LoVo (cell line): ENCODE results near the gene SNAPC4.
"Not testable (repeated sequence)": the region's sequence is repeated elsewhere in the genome, so short reads cannot be mapped to it uniquely, and the experiment has no call there.

Experiments
- DNase-seq: peaks from one replicate; pipeline ENCODE4 v3.0.0-alpha.2; 2016; ENCODE audit warnings: low spot score

SNAPC4 gene

DNA sequence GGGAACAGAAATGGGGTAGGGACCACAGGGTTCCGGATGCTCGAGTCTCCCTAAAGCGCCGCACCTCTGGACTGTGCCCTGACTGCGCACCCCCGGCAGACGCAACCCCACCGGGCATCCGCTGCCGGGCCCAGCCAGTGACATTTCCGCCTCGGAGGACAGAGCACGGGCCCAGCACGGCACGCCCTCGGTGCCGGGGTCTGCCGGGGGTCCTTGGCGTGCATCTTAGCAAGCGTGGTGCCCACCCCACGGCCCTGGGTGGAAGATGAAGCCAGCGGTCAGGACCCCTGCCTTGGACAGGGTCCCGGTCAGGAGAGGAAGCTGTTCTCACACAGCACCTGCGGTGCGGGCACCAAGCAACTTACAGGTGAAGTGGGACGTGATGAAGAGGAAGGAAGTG lies 32.6 kb upstream of the SNAPC4 start:
- no peak for DNase-seq

DNA sequence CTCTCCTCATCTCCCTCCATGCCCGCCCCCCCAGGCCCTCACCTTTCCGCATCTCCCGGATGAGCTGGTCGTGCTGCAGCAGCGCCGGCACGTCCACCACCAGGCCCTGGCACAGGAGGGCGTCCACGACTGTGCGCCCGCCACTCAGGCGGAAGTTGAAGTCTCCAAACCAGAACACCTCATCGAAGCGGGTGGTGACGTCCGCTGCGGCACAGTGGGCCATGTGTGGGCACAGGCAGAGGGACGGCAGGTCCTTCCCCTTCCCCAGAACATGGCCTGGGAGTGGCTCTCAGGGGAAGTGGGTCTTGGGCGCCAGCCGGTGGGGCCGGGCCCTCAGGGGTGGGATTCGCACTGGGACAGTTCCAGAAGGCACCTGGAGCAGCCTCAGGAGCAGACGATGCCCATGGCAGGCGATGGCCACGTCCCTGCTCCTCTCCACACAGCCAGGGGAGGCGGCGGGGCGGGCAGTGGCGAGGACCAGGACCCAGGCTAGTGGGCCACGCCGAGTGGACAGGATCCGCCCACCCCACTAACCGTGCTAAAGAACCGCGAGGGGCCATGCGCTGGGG lies 31.9 kb upstream of the SNAPC4 start:
- DNase-seq, result no peak

DNA sequence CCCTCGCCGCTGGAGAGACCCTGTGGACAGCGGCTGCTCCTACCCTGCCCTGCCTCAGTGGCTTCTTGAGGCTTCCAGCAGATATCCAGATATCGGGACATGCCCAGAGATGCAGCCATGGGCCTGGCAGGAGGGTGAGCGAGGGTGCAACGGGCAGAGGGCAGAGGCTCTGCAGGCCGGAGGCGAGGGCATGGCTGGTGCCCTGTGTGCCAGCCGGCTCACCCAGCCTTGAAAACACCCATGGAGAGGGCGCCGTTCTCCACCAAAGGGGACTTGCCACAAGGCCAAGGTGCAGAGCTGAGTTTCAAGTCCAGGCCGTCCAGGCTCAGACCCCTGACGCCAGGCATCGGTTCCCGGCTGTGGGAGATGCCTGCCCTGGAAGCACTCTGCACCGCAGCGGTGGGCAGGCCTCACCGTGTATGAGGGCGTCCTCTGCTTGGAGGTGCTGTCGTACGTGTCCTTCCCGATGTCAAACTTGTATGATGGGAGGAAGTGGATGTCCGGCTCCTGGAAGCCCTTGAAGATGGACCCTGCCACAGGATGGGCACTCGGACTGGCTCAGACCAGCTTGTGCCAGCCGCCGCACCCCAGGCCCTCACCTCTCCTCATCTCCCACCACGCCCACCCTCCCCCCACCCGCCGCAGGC lies 30.7 kb upstream of the SNAPC4 start:
- DNase-seq, result no peak

DNA sequence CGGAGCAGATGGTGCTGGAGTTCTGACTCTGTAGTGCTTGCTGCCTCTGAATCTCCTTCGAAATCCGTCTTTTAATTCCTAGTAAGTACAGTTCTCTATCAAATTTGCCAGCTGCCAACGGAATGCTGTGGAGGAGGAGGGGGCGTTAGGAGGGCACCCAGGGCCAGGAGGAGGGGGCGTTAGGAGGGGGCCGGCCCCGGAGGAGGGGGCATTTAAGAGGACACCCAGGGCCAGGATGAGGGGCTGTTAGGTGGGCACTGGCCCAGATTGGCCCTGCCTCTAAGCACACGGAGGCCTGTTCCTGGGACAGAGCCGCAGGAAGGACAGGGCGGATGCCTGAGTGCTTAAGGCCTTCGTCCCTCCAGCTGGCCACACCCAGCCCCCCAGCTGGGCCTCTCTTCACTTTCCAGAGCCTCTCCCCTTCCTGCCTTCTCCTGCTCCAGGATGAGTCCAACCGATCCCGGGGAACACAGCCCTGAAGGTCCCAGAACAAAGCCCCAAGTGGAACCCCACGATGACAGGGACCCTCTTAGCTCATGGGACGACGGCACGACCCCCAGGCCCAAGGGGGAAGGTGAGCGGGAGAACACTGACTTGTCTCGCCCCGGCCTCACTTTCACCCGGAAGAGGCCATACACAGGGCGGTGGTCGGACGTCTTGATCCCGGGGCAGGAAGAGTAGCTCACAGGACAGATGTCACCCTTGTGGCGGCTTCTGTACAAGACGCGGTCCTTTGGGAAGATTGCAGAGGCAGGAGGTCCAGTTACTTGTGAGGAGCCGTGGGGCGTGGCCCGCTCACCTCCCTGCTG lies 29.9 kb upstream of the SNAPC4 start:
- no peak for DNase-seq

DNA sequence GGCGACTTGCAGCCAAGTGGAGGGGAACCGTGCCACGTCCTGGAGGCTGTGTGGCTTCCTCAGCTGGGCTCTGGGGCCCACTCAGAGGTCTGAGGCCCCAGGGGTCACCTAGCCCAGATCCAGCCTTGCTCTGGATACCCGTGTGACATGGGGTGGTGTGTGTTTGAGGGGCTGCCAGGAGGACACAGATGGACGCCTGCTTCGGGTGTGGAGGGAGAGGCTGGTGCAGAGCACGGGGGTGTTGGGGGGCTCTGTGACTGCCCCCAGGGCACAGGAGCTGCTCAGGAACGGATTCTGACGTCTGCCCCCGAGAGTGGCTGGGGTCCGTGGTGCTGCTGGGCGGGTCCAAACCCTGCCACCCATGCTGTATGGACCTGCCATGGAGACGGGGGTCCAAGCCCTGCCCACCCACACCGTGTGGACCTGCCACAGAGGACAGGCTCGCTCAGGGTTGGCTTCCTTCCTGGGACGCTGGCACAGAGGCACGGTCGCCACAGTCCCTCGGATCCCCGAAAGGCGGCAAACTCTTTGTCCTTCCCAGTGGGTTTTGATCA lies 29.2 kb upstream of the SNAPC4 start:
- DNase-seq, result no peak

DNA sequence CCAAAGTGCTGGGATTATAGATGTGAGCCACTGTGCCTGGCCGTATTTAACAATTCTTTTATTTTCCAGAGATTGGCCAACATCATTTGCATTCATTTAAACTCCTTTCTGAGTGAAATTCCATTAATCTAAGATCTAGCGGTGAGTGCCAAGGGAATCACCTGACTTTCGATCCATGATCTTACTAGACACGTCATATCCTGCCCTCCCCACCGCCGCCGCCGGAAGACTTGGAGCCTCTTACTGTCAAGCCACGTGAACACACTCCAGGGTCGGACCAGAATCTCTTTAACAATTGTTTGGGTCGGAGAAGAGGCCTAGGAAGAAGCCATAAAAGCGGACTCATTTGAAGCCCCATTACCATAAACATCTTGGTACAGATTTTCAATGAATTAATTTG lies 26.8 kb upstream of the SNAPC4 start:
- DNase-seq, result no peak

DNA sequence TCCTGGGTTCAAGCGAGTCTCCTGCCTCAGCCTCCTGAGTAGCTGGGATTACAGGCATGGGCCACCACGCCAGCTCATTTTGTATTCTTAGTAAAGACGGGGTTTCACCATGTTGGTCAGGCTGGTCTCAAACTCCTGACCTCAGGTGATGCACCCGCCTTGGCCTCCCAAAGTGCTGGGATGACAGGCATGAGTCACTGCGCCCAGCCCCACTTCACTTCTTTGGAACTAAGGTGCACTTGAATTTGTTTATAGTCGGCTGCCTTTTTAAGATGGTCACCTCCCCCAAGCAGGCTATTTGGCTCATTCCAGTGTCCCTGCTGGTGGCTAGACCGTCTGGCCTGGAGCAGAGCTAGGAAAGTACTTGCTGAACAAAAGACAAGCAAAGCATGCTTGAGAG lies 25.4 kb upstream of the SNAPC4 start:
- not testable (repeated sequence) for DNase-seq

DNA sequence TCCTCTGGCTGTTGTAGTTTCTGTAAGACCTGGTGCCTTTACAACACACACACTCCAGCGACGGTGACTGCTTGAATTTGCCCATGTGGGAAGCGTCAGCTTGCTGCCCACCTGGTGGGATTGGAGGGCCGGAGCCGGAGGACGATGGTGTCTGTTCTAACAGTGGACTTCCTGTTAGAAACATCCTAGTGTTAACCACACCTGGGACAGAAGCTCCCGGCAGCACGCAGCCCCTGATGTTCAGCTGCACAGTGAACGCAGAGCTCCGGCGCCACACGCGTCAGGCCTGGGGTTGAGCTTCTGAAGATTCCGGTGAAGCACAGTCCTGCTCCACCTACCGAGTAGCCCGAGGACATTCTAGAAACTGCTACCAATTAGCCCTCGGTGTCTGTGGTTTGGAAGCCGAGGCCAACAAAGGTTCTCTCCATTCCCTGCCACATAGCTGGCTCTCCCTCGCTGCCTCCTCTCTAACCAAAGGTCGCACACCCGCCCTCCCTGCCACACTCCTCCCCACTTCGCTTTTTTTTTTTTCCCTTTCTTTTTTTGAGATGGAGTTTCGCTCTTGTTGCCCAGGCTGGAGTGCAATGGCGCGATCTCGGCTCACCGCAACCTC lies 24.9 kb upstream of the SNAPC4 start:
- no peak for DNase-seq

DNA sequence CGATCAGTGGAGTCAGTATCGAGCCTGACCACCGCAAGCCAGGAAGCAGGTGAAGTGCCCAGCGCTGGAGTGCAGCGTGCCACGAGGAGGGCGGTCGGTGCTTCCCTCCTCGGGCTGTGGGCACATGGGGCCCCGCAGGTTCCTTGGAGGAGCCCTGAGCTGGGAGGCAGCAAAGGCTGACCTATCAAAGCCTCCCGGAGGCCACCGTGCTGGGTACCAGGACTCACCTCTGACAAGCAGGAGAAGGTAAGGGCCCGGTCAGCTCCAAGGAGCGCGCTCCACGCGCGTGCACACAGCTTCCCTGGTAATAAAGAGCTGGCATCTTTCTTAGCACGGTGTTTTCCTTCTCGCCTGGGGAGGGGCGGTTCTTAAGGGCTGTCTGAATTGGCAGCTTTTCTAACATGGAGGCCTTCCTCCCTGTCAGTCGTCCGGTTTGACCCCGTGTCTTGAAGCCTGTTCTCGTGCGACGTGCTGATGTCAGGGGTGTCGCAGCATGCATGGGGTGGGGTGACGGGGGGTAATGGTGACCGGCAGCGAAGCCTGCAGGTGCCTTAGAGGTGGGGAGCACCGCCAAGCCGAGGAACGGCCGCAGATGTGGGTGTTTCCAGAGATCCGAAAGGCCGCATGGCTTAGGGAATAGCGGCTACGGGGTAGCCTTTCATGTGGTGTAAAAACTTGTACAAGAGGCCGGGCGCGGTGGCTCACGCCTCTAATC lies 23.6 kb upstream of the SNAPC4 start:
- no peak for DNase-seq

DNA sequence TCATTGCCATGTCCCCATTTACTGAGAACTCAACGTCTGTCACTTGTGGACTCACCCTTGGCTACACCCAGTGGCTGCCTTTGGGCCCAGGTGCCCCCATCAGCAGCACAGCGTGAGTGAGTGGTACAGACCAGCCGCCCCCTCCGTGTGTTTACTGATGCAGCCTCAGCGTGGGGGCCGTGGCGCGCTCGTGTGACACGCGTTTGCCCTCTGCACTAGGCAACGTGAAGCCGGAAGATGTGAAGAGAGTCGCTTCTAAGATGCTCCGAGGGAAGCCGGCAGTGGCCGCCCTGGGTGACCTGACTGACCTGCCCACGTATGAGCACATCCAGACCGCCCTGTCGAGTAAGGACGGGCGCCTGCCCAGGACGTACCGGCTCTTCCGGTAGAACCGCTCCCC lies 22.9 kb upstream of the SNAPC4 start:
- DNase-seq, result no peak

DNA sequence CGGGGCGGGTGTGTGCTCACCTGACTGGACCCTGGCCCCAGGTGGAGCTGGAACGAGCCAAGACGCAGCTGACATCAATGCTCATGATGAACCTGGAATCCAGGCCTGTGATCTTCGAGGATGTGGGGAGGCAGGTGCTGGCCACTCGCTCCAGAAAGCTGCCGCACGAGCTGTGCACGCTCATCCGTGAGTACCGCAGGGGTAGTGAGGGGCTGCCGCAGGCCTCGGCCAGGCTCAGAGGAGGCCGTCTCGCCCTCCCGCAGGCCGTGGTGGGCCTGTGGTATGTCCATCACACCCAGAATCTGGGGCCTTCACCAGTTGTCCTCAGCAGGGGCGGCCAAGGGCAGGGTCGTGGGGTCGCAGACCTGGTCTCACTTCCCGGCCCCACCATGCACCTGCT lies 21.8 kb upstream of the SNAPC4 start:
- DNase-seq, result no peak

DNA sequence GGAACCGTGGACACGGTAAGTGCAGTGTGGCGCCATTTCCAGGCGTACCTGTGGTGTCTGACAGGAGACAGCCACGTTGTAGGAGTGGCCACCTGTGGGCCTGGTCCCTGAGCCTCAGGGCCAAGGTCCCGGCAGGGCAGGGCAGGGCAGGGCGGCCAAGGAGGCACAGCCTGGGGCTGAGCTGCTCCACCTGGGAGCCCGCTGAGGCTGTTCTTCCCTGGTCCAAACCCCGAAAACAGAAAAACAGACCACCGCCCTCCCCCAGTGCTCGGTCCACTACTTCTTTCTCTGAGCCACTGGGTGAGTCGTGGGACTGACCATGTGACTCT lies 19.1 kb upstream of the SNAPC4 start:
- DNase-seq, result no peak

DNA sequence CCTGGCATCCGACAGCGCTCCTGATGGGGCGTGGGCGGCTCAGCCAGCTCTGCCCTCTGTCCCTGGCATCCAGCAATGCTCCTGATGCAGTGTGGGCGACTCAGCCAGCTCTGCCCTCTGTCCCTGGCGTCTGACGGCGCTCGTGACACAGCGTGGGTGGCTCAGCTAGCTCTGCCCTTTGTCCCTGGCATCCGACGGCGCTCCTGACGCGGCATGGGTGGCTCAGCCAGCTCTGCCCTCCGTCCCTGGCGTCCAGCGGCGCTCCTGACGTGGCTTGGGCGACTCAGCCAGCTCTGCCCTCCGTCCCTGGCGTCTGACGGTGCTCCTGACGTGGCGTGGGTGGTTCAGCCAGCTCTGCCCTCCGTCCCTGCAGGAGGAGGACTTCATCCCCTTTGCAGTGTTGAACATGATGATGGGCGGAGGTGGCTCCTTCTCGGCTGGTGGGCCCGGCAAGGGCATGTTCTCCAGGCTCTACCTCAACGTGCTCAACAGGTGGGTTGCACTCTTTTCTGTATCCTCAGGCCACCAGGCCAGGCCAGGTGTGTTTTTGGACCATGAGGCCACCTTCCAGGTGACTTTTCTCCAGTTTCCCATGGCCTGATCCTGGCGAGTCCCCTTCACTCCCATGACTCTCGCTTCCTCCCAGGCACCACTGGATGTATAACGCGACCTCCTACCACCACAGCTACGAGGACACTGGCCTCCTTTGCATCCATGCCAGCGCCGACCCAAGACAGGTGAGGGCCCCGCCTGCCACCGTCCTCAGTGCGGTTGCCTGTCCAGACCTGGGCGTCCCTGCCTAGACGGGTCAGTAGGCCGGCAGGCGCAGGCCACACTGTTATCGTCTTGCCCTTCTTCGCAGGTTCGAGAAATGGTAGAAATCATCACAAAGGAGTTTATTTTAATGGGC lies 18.5 kb upstream of the SNAPC4 start:
- no peak for DNase-seq

DNA sequence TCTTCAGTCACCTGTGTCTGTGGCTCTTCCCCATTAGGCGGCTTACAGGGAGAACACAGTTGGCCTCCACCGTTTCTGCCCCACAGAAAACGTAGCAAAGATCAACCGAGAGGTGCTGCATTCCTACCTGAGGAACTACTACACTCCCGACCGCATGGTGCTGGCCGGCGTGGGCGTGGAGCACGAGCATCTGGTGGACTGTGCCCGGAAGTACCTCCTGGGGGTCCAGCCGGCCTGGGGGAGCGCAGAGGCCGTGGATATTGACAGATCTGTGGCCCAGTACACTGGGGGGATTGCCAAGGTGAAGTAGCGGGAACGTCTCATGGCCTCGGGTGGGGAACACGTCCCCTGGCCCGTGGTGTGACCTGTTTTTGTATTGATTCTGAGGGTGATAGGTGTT lies 16.9 kb upstream of the SNAPC4 start:
- no peak for DNase-seq

DNA sequence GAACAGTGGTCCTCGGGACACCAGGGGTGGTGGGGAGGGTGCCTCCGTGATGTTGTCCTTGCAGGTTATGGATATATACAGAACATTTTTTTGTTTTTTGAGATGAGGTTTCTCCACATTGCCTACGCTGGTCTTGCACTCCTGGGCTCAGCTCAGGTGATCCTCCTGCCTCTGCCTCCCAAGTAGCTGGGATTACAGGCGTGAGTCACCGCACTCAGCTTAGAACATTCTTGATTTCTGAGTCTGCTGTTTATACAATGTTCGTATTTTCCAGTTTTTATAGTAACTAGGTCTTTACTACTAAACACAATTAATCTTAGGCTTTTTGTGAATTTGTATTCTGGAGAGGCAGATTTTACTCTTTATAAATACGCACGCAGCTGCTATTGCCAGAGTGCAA lies 16.5 kb upstream of the SNAPC4 start:
- no peak for DNase-seq

DNA sequence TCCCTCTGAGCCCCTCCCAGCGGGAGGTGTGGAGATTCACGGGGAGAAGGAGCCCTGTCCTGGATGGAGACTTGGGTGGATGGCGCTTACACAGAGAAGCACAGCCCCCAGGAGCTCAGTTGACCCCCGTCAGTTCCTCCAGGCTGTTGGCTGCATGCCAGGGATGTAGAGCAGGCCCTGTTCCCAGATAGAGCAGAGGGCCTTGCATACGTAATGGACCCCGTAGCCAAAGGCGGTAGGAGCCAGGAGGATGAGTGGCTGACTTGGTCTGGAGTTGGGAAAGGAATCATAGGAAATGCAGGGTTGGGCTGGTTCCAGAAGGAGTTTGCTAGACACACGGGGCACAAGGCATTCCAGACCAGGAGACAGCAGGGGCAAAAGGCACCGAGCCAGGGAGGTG lies 13.0 kb upstream of the SNAPC4 start:
- DNase-seq, result no peak

DNA sequence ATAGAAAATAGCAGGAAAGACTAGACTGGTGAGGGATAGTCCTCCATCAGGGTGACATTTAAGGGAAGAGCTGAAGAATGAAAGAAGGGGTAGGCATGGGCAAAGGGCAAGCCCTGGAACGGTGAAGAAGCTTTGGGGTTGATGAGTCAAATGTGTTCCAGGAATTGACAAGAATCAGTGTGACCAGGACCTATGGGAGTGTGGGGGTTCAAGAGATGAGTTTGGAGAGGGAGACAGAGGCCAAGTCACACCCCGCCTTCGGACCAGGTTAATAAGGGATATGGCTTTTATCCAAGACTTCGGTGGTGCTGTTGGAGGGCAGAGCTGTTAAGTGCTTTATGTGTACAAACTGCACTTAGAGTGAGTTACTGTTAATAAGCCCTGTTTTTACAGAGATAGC lies 11.4 kb upstream of the SNAPC4 start:
- DNase-seq, result no peak

DNA sequence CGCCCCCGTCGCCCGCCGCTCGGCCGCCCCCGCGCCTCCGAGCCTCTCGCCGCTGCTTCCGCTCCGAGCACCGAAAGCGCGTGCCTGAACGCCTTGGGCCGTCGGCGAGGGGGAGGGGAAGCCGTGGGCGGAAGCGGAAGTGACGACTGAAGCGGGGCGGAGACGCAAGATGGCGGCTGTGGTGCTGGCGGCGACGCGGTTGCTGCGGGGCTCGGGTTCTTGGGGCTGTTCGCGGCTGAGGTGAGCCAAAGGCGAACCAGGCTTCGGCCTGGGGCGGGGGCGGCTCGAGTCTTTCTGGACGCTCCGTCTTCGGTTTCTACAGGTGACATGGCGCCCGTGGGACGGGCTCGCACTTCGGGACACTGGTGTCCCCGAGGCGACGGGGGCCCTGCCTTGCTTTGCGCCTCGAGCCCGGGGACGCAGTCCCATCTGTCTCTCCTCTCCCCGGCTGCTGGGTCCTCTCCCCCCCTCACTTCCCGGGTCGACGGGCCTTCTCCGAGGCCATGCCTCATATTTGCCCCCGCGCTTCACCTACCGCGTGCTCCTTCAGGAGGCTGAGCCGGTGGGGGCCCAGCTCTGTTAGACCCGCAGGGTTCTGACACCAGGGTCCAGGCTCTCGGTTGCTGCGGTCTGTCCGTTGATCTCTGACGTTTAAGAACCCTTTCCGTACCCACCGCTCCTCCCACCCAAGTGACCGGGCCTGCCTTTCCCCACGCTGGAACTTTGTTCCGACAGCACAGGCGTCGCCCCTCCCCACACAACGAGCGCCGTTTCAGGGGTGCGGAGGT lies 10.7 kb upstream of the SNAPC4 start, which contains the start of the genes ENTR1 and PMPCA:
Gene ENTR1 (minus strand): TSS at position 115 of the 788 bp plus-strand sequence. CDS start 217 bp downstream, outside the sequence.
Gene PMPCA (plus strand): TSS at position 159 of the 788 bp plus-strand sequence. CDS start 11 bp downstream, at position 170.
- peak; percentile 93 for DNase-seq

DNA sequence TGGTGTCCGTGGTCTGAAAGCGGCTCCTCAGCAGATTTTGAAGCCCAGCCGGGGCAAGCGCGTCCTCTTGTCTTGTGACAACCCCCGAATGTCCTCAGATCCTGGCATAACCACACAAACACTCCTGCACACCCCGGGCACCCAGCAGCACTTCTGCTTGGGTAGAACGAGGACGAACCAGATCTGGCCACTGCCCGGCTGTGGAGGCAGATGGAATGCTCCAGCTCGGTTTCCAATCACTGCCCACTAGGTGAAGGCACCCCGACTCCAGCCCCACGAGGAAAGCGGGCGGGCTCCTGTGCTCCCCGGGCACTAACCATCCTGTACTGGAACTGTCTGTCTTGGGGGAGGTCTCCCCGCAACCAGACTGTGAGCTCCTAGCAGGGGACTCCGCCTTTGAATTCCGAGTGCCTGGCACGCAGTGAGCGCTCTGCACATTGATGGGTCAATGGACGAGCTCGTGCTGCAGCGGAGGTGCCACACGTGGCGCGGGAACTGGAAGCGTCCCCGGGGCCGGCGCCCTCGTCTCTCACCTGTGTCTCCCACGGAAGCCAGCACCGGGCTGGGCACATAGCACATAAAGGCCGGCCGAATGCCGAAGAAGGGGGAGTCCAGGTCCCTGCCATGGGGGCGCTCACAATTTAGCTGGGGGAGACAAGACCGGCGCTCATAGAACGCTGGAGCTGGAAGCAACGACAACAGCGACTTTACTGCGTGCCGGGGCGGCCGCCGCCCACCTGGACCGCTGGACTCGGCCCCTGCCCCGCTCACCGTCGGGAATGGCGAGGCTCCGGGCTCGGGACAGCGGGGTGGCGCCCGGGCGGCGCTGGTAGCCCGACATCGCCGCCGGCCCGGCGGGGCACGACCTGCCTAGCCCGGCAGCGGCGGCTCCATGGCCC lies 9.8 kb upstream of the SNAPC4 start:
- DNase-seq, result no peak
